Hypothalamus (tissue), 51 donors: Measurements from ENCODE around the gene TRHDE.

Source experiments
- DNase-seq, 51 donors: peaks; one replicate each; lab custom pipeline; 2025; lab: John Stamatoyannopoulos, UW

TRHDE gene

DNA sequence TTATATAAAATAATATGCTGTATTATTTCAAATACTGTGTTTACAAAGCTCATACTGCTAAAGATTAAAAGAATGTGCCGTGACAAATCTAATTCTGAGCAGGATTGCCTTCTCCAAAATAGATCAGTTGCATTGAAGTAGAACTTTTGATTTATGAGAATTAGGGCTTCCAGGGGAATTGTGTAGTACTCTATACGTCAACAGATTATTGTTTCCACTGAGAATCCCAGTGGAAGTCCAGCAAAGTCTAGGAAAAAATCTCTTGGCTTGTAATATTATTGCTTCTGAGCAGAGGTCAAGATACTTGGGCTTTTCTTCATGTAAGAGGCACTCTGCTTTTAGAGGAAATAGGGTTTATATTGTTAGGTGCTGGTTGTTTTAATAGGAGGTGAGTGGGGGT is 133.9 kb downstream of the TRHDE start:
- no peak for DNase-seq

DNA sequence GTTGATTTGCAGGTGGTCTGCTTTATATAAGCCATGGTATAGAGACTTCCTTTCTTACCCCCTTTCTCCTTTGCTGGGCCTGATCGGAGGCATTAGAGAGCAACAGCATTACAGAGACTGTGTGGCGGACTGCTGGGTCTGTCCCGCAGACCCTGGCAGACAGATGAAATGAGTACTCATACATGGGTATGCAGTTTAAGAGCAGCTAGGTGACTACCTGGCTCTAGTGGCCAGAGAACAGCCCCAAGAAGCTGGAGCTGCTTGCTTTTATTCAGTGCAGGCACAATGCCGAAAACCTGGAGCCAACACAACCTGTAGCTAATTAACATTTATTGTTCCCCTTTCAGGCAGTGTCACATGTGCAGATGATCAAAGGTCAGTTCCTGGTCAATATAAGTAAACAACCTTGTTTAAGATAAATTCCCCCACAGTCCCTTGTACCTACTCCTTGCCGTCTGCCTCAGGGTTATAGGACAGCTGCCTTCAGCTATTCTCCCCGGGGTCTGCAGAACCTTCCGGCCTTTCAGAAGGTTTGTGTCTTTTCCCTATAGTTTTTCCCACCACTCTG is 160.0 kb downstream of the TRHDE start:
- DNase-seq: no peak

DNA sequence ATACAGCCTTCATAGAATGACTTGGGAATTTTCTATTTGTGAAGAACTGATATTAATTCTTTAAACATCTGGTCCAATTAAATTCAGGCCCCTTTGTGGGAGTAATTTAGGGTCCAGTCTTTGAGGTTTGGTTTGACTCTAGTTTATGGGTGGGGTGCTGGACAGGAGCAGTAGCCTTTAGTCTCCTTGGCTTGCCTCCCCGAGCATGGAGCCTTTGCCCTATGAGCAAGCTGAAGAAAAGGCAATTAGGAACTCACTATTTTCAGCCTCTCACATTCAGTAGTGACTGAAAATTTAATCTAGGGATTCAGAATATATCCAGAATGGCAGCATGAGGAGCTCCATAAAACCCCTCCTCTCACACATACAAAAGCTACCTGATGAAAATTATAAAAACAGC is 161.1 kb downstream of the TRHDE start:
- DNase-seq: no peak

DNA sequence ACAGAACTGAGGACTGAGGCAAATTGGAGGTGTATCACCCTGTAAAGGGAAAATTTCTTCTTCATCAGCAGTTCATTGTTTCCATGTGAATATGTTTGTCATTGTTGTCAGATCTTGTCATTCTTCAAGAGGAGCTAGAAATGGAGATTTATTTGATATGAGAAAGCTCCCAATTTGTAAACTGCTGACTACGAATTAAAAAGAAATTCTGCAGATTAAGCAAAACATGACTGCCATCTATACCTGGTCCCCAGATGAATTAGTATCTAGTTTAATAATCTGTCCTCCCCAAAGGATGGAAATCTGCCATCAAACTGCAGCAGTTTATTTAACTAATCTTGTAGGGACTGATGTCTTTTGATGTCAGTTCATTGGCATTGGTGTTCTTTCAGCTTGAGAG is 162.8 kb downstream of the TRHDE start:
- no peak for DNase-seq

DNA sequence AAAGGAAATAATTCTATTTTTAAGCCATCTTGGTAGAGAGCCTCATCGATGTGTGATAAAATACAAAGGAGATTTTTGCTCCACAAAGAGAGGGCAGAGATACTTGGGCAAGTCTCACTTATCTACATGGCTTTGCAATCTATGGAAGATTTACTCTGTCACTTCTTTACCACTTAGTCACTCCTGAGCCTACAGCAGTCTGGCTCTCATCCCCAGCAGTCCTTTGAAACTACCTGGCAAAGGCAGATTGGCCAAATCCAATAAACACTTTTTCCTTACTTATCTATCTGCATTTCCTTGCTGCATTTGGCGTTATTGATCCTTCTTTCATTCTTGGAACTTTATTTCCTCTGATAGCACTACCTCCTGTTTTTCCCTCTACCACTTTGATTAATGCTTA is 170.0 kb downstream of the TRHDE start:
- no peak for DNase-seq

DNA sequence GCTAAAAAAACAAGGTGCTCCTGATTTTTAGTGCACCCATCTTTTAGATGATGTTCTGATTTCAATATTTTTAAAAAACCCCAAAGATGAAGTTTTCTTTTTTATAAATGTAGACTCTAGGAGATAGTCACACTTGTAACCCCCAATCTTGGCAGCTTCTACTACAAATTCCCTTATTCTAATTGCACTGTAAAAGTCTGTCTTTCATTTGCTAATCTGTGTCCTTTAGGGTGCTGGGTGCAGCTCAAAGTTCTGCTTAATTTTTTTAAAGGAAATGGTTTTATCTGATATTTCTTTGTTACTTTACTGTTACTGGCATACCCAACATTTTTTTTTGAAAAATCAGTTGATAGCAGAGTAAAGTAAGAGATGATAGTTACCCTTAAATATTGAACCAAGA is 172.0 kb downstream of the TRHDE start:
- DNase-seq: no peak

DNA sequence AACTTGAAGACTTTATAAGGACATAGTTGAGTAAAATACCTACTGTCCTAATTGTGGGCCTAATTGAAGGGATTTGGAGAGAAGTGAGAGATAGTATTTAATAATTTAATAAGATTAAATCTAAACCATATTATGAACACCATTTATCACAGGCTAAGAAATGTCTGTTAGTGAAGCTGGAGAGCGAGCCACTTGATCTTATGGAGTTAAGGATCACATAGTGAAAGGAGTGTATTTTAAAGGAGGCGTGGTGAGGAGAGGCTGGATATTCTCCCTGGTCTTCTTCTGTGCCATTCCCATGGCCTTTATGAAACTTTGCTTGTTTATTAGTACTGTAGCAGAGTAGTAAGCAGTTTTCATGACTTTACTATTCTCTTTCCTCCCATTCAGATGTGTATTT is 172.4 kb downstream of the TRHDE start:
- no peak for DNase-seq

DNA sequence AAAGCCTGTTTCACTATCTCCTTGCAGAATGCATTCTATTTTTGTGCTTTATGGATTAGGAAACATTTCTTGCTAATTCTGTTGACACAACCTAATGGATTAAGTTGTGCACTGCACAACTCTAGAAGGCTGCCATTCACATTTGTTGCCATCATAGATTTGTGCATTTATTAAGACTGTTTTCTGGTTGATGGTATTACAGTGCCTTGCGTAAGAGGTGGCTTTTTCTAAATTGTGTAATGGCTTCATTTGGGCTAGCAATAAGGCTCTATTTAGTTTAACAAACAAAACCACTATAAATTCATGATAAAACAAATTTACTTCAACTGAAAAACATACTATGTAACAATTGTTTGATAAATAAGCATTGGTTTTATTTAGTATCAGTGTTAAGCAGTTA is 175.9 kb downstream of the TRHDE start:
- DNase-seq: no peak

DNA sequence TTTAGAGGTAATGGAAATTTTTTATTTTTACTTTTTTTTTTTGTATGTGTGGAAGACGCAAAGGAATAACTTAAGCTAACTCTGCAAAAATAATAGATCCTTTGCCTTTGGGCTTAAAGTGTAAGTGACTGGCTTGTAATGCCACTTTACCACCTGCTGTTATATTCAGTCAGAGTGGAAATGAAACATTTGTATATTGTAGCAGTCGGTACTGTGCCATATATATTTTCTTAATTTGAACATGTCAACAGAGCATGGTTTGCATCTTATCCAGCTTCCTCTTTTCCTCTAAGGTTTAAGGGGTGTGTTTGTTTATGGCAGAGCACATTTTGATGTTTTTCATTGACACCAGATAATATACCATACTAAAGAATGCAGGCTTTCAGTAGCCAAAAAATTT is 176.6 kb downstream of the TRHDE start:
- no peak for DNase-seq

DNA sequence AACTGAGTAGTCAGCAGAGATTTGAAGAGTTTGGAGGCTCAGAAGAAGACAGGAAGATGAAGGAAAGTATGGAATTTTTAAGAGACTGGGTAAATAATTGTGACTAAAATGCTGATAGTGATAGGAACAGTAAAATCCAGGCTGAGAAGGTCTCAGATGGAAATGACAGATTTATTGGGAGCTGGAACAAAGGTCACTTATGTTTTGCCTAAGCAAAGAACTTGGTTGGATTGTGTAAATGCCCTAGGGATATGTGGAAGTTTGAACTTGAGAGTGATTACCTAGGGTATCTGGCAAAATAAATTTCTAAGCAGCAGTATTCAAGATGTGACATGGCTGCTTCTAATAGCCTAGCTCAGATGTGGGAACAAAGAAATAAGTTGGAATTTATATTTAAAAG is 180.9 kb downstream of the TRHDE start:
- no peak for DNase-seq

DNA sequence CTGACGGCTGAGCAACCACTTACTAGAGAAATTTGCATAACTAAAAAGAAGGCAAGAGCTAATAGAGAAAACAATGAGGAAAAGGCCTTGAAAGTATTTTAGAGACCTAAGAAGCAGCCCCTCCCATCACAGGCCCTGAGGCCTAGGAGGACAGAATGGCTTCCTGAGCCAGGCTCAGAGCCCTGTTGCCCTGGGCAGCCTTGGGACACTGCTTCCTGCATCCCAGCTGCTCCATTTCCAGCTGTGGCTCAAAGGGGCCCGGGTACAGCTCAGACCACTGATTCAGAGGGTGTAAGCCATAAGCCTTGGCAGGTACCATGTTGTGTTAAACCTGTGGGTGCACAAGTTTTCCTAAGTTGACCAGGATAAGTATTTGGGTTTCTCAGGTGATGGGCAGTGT is 181.4 kb downstream of the TRHDE start:
- no peak for DNase-seq

DNA sequence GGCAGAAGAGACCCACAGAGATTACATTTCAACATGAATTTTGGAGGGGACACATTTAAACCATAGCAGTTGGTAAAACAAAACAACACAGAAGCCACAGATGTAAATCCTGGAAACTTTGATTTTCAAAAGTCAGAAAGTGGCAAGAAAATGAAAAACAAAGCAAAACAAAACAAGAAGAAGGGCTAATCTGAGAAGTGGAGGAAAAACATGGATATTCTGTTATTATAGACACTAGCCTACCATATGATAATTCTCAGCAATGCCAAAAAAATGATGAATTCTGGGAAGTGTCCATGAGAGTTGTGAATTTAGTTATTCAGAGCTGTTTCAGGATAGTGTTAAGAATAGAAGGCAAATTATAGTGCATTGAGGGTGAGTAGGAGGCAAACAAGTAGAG is 192.3 kb downstream of the TRHDE start:
- no peak for DNase-seq

DNA sequence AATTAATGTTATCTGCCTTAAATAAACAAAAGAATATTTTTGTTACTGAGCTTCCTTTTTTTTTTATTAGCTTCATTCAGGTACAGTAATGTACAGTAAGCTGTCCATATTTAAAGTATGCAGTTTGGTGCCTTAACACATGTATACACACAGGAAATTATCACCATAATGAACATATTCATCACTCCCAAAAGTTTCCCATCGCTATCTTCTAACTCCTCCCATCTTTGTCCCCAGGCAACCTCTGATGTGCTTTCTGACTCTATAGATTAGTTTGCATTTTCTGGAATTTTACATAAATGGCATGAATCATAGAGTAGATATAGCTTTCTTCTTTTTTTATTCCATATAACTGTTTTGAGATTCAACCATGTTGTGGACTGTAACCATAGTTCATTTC is 193.0 kb downstream of the TRHDE start:
- no peak for DNase-seq

DNA sequence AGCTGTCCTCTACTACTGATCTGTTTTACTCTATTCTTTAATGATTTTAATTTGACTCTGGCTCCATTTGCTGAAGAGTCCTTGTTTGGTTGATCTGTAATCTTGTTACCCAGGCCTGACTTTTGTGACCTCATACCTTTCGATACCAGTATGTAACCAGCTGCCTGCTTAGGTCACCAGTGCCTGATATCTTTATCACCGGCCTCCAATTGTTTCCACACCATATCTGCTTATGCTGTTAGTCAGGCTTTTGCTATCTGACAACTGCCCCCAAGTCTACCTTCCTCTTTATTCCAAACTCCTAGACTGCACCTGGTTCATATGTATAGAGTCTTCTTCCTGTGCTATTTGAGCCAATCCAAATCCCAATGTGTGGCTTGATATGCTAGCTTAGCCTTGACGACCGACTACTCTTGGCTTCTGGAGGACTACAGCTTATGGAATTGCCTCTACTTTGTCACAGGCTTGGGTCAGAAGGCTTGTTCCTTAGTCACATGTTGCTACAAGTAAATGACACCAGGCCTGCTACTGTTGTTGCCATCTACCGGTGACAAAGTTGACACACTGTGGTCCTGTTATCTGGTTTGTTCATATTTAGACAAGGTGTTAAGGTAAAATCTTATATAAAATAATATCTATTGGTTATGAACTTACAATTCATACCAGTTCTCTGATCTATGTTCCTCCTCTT is 193.9 kb downstream of the TRHDE start:
- DNase-seq: no peak

DNA sequence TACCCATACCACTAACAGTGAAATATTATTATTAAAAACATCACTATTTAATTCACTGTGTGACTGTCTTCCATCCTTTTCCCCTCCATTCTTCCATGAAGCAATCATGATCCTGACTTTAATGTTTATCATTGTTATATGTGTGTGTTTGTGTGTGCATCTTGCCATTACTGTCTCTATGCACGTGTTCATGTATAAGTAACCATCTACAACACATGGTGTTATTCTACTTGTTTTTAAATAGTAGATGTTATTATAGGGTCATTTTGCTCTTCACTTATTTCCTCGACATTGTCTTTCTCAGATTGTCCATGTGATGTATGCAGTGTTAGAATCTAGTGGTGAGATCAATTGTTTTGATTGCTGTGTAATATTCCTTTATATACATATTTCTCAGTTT is 195.8 kb downstream of the TRHDE start:
- DNase-seq: no peak

DNA sequence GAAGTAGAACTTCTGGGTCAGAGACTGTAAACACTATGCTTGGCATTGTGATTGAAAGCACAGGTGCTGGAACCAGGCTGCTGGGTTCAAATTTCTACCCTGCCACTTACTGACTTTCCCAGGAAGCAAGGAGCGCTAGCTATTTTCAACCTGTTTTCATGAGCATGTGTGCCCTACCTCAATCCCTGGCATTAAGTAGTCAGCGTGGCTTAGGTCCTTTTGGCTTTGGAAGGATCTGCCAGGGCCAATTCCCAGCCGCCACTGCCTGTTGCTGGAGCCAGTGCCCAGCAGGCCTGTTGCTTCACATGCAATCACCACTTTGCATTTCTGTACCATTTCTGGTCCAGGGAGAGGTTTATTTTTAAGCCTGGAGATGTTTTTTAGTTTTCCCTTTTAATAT is 196.3 kb downstream of the TRHDE start:
- no peak for DNase-seq

DNA sequence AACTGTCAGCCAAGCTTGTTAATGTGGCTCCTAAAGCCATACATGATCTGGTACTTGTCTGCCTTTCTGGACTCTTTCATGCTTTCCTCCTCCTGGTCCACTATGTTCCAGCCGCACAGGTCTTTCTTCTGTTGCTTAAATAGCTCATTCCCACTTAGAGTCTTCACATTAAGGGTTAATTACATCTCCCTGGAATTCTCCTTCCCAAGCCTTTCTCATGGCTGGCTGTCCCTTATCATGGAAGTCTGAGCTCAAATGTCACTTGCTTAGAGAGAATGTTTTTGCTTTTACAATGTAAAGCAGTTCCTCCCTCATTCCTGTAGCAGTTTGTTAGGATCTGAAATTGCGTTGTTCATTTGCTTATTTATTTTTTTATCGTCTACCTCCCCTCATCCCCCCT is 199.6 kb downstream of the TRHDE start:
- DNase-seq: no peak

DNA sequence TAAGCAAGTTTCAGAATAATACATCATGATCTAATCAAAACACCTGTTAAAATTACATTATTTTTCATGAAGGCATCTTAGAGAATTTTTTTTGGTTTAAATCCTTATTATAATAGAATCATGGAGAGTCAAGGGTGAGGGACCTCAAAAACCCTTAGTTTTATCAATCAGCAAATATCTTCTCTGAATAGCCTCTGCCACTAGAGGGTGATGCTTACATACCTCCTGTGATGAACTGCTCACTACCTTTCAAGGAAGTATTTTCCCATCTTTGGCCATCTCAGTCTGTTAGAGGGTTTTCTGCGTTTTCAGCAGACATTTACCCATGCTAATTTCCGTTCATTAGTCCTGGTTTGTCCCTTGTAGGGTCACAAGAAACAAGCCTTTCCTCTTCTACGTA is 200.2 kb downstream of the TRHDE start:
- no peak for DNase-seq

DNA sequence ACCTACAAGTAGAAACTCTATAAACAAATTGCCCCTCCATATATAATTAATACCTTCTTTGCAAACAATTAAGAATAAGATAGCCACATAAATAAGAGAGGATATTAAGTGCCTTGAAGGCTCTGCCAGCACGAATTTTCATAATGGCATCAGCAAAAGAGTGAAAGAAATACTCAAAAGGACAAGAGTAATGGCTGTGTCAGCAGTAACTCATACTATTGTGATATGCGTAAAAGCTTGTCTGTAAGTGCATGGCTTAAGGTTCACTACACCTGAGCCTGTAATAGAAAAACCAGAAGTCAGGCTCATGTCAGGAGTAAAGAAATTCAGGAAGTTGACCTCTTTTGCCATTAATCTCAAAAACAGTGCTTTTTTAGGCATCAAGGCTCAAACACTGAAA is 204.1 kb downstream of the TRHDE start:
- DNase-seq: no peak

DNA sequence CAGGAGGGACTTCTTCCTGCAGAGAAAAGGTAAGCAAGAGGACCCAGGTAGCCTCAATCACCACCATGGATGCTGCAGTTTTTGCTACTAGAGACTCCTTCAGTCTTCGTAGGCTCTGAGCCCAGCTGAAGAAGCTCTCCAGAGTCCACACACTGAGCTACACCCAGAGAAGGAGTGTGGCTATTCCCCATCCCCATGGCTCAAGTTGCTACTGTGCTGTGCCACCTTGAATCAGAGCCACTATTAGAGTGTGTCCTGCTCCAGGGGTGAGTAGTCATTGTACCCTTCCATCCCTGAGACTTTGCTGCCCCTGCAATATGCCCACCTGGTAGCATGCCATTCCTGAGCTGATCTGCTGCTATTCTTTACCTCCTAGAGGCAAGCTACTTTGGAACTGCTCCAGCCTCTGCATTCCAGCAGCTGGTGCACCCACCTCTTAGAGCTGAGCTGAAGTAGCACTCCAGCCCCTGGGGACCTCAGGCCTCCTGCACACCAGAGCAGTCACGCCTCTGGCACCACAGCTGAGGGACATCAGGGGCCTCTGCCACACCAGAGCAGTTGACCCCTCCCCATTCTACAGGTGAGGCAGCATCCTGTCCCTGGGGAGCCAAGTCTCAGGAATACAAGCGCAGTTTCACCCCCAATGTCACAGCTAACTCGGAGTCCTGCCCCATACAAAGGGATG is 213.0 kb downstream of the TRHDE start:
- DNase-seq: no peak

DNA sequence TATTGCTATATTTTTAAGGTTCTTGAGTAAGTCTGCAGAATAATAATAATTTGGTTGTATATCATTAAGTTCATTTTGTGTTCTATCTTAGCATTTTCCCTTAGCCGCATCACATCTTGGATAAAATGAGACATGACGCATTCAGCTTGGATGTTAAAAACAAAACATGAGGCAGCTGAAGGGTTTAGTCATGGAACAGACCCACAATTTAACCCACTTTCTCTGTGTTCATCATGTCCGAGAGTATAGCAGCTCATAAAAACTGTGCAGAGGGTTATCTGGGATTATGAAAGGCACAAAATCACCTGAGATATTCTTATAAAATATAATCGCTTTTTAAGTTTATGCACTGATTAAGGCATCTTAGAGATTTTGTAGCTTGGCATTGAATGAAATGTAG is 219.3 kb downstream of the TRHDE start:
- DNase-seq: no peak

DNA sequence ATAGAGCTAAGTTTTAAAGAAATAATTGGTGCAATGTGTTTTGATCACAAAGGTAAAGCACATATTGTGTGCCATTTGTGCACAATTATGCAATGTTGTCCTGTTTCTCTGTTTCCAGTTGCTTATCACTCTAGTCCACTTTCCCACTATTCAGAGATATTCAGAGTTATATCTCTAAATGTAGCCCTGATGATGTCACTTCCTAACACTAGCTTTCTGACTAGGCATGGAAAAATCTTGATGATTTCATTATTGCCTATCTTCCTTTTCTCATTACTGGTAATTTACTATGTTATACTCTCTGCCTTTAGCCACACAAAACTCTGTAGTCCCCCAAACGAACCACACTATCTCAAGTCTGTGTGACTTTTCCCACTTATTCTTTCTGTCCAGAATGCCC is 221.2 kb downstream of the TRHDE start:
- DNase-seq: no peak

DNA sequence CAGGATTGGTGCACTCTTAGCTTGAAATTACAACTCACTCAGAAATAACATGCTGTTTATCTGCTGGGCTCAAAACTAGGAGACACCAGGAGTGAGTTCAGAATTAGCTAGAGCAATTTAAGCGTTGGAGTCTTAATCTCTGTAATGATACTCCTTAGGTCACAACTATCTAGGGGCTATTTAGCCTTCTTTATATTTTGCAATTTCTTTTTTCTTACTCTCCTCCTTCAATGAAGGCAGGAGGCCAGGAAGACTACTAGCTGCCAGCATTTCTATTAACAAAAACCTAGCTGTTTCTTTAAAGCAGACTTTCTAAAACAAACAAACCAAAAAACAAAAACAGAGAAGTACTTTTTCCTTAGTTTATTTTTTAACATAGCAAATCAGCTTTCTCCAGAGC is 226.2 kb downstream of the TRHDE start:
- DNase-seq: no peak
